ES-I3 (cell line): ENCODE results near the gene PDF.
"Not testable (repeated sequence)": the region's sequence is repeated elsewhere in the genome, so short reads cannot be mapped to it uniquely, and the experiment has no call there.

Experiments
- H3K36me3 ChIP-seq: 2 replicates; pipeline ENCODE4 v1.6.1; 2013; ENCODE audit warnings: mild to moderate bottlenecking, low read length, control low read depth, moderate library complexity; ENCODE audit not compliant: insufficient read depth
- H3K4me1 ChIP-seq: 2 replicates; pipeline ENCODE4 v1.6.1; 2013; ENCODE audit warnings: mild to moderate bottlenecking, control low read depth, low read length; ENCODE audit not compliant: insufficient read depth
- H3K9ac ChIP-seq: 2 replicates; pipeline ENCODE4 v1.6.1; 2013; ENCODE audit warnings: low read depth, mild to moderate bottlenecking, low read length, moderate library complexity
- H3K9me3 ChIP-seq: 2 replicates; pipeline ENCODE4 v1.6.1; 2013; ENCODE audit warnings: mild to moderate bottlenecking, low read length, moderate library complexity; ENCODE audit not compliant: control insufficient read depth, insufficient read depth

PDF gene

GRCh38 chr16:69294051-69294450 lies 36.3 kb downstream of the PDF start:
- no peaks in the 10 kb centered on the region for H3K4me1 ChIP-seq
- H3K9ac ChIP-seq: no peak overlapping the region
- no peaks in the 10 kb centered on the region for H3K36me3 ChIP-seq
- no peaks in the 10 kb centered on the region for H3K9me3 ChIP-seq

GRCh38 chr16:69293401-69293800 lies 37.0 kb downstream of the PDF start:
- Histone ChIP-seq H3K9ac (no peak overlapping the region), H3K4me1 (no peaks in the 10 kb centered on the region), H3K9me3 (no peaks in the 10 kb centered on the region), H3K36me3 (no peaks in the 10 kb centered on the region)

- H3K9ac ChIP-seq, H3K4me1 ChIP-seq, H3K36me3 ChIP-seq, H3K9me3 ChIP-seq: not testable (repeated sequence)
These were observed 38.7 kb downstream of the PDF start for GRCh38 chr16:69291657-69292056.

GRCh38 chr16:69286941-69287713 lies 43.3 kb downstream of the PDF start:
- no peaks in the 10 kb centered on the region; the same call in 1 of the 2 replicates for H3K36me3 ChIP-seq
- no peaks in the 10 kb centered on the region for H3K4me1 ChIP-seq
- no peaks in the 10 kb centered on the region for H3K9me3 ChIP-seq
- no peak overlapping the region for H3K9ac ChIP-seq

GRCh38 chr16:69285240-69285639 lies 45.1 kb downstream of the PDF start:
- no peaks in the 10 kb centered on the region for H3K9me3 ChIP-seq
- H3K36me3 ChIP-seq: no peaks in the 10 kb centered on the region; the same call in 1 of the 2 replicates
- no peak overlapping the region for H3K9ac ChIP-seq
- no peaks in the 10 kb centered on the region for H3K4me1 ChIP-seq

GRCh38 chr16:69283851-69284250 lies 46.5 kb downstream of the PDF start:
- H3K36me3 ChIP-seq: no peaks in the 10 kb centered on the region; the same call in 1 of the 2 replicates
- no peaks in the 10 kb centered on the region for H3K4me1 ChIP-seq
- H3K9me3 ChIP-seq: no peaks in the 10 kb centered on the region
- H3K9ac ChIP-seq: no peak overlapping the region

- H3K9ac ChIP-seq: no peak overlapping the region
- peaks cover 2% of the 10 kb centered on the region; the same call in 1 of the 2 replicates for H3K36me3 ChIP-seq
- H3K4me1 ChIP-seq: no peaks in the 10 kb centered on the region
- no peaks in the 10 kb centered on the region for H3K9me3 ChIP-seq
These were observed 53.0 kb downstream of the PDF start for GRCh38 chr16:69277413-69277812.
